Measurements from ENCODE around the gene MRPL20. TPM values are rescaled to one million over a fixed set of nuclear protein-coding genes. Genes with fewer than 3 reads are reported as not detected.
"Not testable (repeated sequence)": the region's sequence is repeated elsewhere in the genome, so short reads cannot be mapped to it uniquely, and the experiment has no call there.

The MRPL20 gene
- total RNA-seq, 1 donor from 2014 or later, result 117 TPM

DNA sequence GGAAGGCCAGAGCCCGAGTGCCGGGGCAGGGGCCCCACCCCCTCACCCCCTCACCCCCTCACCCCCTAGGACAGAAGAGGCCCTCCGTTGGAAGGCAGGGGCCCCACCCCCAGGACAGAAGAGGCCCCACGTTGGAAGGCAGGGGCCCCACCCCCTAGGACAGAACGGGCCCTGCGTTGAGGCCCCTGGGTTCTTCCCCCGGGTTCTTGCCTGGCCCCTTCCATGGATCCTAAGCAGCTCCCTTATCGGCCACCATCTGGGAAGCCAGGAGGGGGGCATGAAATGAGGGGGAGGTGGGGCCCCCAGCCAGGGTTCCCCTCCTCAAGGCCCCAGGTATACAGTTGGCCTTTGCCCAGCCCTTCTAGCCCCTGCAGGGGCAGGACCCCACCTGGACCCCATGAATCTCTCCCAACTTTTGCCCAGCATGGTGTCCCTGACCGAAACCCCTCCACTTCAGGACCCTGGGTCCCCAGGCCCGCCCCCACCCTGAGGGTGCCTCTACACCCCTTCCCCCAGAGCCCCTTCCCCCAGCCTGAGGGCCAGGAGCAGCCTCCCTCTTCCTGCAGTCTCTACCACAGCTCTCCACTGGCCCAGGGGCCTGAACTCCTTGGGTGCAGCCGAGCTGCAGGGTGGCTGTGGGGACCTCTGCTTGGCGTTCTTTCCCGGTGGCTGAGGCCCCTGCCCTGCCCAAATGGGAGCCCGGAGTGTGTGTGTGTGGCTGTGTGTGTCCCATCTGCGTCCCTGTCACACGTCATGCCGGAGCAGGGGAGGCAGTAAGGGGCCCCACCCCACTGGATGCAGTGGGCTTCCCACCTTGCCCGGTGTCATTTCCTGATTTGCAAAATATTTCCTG lies 24.1 kb upstream of the MRPL20 start:
- TF ChIP-seq CTCF (conservative IDR thresholded peaks at IDR 0.05), result no peak
- peaks cover 31% of the 10 kb centered on the region for H3K27me3 Mint-ChIP-seq (ENCODE audit: low read depth)
- H3K36me3 Mint-ChIP-seq (ENCODE audit: low read depth), result no peaks in the 10 kb centered on the region
- H3K9me3 Mint-ChIP-seq, result no peaks in the 10 kb centered on the region
- H3K27ac Mint-ChIP-seq (ENCODE audit: unreplicated experiment), result no peak overlapping the region
- no peak for DNase-seq (ENCODE audit: low read depth, low spot score)
- peaks cover 38% of the 10 kb centered on the region for H3K4me1 Mint-ChIP-seq
- H3K4me3 Mint-ChIP-seq, result no peak overlapping the region

GRCh38 chr1:1430114-1430982 lies 23.3 kb upstream of the MRPL20 start:
- no peak for TF ChIP-seq CTCF (conservative IDR thresholded peaks at IDR 0.05)
- no peaks in the 10 kb centered on the region for H3K36me3 Mint-ChIP-seq (ENCODE audit: low read depth)
- H3K27ac Mint-ChIP-seq (ENCODE audit: unreplicated experiment), result no peak overlapping the region
- peaks cover 39% of the 10 kb centered on the region for H3K4me1 Mint-ChIP-seq
- no peaks in the 10 kb centered on the region for H3K9me3 Mint-ChIP-seq
- H3K4me3 Mint-ChIP-seq, result peak overlapping the region; percentile 61
- DNase-seq (ENCODE audit: low read depth, low spot score), result no peak
- peaks cover 29% of the 10 kb centered on the region for H3K27me3 Mint-ChIP-seq (ENCODE audit: low read depth)

- no peak overlapping the region for H3K27ac Mint-ChIP-seq (ENCODE audit: unreplicated experiment)
- TF ChIP-seq CTCF (conservative IDR thresholded peaks at IDR 0.05), result no peak
Measured at GRCh38 chr1:1429671-1430073, 22.6 kb upstream of the MRPL20 start.

DNA sequence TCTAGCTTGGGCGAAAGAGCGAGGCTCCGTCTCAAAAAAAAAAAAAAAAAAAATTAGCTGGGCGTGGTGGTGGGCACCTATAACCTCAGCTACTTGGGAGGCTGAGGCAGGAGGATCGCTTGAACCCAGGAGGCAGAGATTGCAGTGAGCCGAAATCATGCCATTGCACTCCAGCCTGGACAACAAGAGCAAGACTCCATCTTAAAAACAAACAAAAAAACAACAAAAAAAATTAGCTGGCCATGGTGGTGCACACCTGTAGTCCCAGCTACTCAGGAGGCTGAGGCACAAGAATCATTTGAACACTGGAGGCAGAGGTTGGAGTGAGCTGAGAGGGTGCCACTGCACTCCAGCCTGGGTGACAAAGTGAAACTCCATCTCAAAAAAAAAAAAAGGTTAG lies 21.9 kb upstream of the MRPL20 start:
- DNase-seq (ENCODE audit: low read depth, low spot score); H3K27ac Mint-ChIP-seq (ENCODE audit: unreplicated experiment); H3K4me3 Mint-ChIP-seq; H3K36me3 Mint-ChIP-seq (ENCODE audit: low read depth); H3K9me3 Mint-ChIP-seq: not testable (repeated sequence)
- Mint-ChIP-seq H3K4me1 (peaks cover 40% of the 10 kb centered on the region), H3K27me3 (ENCODE audit: low read depth) (peaks cover 30% of the 10 kb centered on the region)

More at GRCh38 chr1:1429671-1430073, 22.6 kb upstream of the MRPL20 start:
- H3K9me3 Mint-ChIP-seq, result no peaks in the 10 kb centered on the region
- peak overlapping the region; percentile 61 for H3K4me3 Mint-ChIP-seq
- H3K27me3 Mint-ChIP-seq (ENCODE audit: low read depth), result peaks cover 29% of the 10 kb centered on the region
- H3K4me1 Mint-ChIP-seq, result peaks cover 38% of the 10 kb centered on the region
- H3K36me3 Mint-ChIP-seq (ENCODE audit: low read depth), result no peaks in the 10 kb centered on the region
- DNase-seq (ENCODE audit: low read depth, low spot score), result no peak

- Mint-ChIP-seq H3K9me3 (no peaks in the 10 kb centered on the region), H3K4me3 (peak overlapping the region; percentile 63), H3K27ac (ENCODE audit: unreplicated experiment) (no peak overlapping the region), H3K4me1 (peaks cover 40% of the 10 kb centered on the region), H3K27me3 (ENCODE audit: low read depth) (peaks cover 30% of the 10 kb centered on the region), H3K36me3 (ENCODE audit: low read depth) (no peaks in the 10 kb centered on the region)
- DNase-seq (ENCODE audit: low read depth, low spot score), result no peak
- no peak for TF ChIP-seq CTCF (conservative IDR thresholded peaks at IDR 0.05)
Measured at GRCh38 chr1:1428174-1428573, 21.1 kb upstream of the MRPL20 start.

Measured in neural crest cell (in vitro differentiated cells).